Subcutaneous adipose tissue (tissue), 4 donors: ENCODE results near the gene PAM16. TPM values are rescaled to one million over a fixed set of nuclear protein-coding genes. Genes with fewer than 3 reads are reported as not detected.

Experiments used
- total RNA-seq, 4 donors: library from RNA; depleted of rRNA; stranded (reverse); fragments of >200 nt; gene quantifications; one replicate each; pipeline ENCODE4 v1.1.0, GENCODE V29; 2016
- TF ChIP-seq, protein P1 (sequence below): fragments of 450-650 bp; IDR thresholded peaks from one replicate; pipeline ENCODE4 v1.5.1; 2016; ENCODE audit warnings: low read depth, mild to moderate bottlenecking, control low read depth, antibody characterized with exemption, moderate library complexity

PAM16 gene
- total RNA-seq, result 10 to 100 TPM; 15.3 to 52.0 (median 34.5) TPM

GRCh38 chr16:4350787-4351659, at the start of gene PAM16:
Gene PAM16, minus strand, starts transcription at chr16:4351321. Its CDS starts 87 bp downstream, at chr16:4351234.
- TF ChIP-seq, protein P1, sequence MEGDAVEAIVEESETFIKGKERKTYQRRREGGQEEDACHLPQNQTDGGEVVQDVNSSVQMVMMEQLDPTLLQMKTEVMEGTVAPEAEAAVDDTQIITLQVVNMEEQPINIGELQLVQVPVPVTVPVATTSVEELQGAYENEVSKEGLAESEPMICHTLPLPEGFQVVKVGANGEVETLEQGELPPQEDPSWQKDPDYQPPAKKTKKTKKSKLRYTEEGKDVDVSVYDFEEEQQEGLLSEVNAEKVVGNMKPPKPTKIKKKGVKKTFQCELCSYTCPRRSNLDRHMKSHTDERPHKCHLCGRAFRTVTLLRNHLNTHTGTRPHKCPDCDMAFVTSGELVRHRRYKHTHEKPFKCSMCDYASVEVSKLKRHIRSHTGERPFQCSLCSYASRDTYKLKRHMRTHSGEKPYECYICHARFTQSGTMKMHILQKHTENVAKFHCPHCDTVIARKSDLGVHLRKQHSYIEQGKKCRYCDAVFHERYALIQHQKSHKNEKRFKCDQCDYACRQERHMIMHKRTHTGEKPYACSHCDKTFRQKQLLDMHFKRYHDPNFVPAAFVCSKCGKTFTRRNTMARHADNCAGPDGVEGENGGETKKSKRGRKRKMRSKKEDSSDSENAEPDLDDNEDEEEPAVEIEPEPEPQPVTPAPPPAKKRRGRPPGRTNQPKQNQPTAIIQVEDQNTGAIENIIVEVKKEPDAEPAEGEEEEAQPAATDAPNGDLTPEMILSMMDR, result no peak

DNA sequence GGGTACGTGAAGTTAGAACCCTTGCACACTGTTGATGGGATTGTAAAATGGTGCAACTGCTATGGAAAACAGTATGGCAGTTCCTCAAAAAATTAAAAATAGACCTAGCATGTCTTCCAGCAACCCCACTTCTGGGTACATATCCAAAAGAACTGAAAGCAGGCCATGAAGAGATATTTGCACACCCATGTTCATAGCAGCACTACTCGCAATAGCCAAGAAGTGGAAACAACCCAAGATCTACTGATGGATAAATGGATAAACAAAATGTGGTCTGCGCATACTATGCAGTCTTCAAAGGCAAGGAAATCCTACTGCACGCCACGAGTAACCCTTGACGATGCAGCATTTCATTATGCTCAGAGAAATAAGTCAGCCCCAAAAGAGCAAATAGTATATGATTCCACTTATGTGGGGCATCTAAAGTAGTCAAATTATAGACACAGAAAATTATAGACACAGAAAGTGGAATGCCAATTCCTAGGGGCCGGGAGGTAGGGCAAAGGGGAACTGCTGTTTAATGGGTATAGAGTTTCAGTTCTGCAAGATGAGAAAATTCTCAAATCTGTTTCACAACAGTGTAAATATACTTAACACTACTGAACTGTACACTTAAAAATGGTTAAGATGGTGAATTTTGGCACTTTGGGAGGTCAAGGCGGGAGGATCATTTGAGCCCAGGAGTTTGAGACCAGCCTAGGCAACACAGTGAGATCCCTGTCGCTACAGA, 48.0 kb upstream of the PAM16 start:
- TF ChIP-seq, protein P1, result no peak

GRCh38 chr16:4395055-4395726, 44.1 kb upstream of the PAM16 start:
- TF ChIP-seq, protein P1, result no peak

DNA sequence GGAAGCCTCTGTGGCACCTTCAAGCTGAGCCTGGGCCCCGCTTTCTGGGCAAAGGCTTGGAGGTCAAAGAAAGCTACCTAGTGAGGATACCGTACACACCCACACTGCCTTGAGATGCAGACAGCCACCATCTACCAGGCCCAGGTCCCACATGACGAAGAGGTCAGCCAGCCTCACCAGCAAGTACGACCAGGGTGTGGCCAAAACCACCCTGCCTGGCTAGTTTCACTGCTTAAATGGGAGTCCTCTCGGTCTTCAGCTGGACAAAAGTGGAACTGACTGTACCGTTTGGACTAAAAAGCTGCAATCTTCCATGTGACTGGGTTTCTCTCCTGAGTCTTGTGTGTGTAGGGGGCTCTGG, 42.1 kb upstream of the PAM16 start:
- TF ChIP-seq, protein P1, result no peak

DNA sequence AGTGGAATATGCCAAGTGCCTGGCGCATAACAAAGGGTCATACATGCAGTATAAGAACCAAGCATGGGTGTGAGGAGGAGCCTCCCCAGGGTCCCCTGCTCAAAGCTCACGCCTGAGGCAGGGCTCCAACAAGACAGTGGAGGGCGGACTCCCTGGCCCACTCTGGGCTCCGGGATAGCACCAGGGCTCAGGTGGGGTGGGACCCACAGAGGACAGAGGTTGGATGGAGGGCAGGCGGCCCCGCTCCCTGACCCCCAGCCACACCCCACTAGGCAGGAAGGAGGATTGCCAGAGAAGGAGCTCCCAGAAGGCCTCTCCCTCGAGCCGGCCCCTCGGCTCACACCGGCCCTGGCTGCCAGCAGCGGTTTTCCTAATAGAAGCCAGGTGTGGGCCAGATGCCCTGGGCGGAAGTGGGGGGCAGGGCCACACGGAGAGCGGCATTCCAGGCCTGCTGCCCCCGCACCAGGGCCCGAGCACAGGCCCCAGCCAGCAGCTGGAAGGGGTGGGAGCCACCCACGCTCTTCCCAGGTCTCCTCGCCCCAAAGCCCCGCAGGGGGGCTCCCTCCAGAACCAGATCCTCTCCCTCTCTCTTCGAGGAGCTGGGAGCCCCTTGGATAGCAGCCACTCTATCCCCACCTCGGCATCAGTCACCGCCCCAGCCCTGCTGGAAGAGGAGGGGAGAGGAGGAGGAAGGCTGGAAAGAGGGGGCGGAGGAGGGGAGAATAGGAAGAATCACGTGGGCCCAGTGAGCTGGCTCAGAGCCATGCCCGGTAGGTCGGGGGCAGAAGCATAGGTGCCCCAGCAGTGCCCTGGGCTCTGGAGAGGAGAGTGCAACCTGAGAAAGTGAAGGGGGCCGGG, 41.5 kb upstream of the PAM16 start:
- TF ChIP-seq, protein P1, result no peak

GRCh38 chr16:4391631-4392381, 40.7 kb upstream of the PAM16 start:
- TF ChIP-seq, protein P1, result no peak
